Measurements from ENCODE around the gene SLC27A2.

The SLC27A2 gene

GRCh38 chr15:50275091-50275490 lies 93.1 kb downstream of the SLC27A2 start:
- Mint-ChIP-seq H3K27ac (no peak overlapping the region), H3K4me3 (no peak overlapping the region), H3K4me1 (ENCODE audit: low read depth) (peaks cover 2% of the 10 kb centered on the region), H3K27me3 (ENCODE audit: low read depth) (no peaks in the 10 kb centered on the region), H3K9me3 (no peaks in the 10 kb centered on the region), H3K36me3 (ENCODE audit: low read depth) (peaks cover 21% of the 10 kb centered on the region)

- H3K4me1 Mint-ChIP-seq (ENCODE audit: low read depth) = peaks cover 2% of the 10 kb centered on the region
- no peak overlapping the region for H3K27ac Mint-ChIP-seq
- H3K9me3 Mint-ChIP-seq = no peaks in the 10 kb centered on the region
- H3K27me3 Mint-ChIP-seq (ENCODE audit: low read depth) = no peaks in the 10 kb centered on the region
- peaks cover 27% of the 10 kb centered on the region for H3K36me3 Mint-ChIP-seq (ENCODE audit: low read depth)
- H3K4me3 Mint-ChIP-seq = no peak overlapping the region
These were observed 93.9 kb downstream of the SLC27A2 start for GRCh38 chr15:50275908-50276307.

- Mint-ChIP-seq H3K36me3 (ENCODE audit: low read depth) (peaks cover 27% of the 10 kb centered on the region), H3K4me3 (no peak overlapping the region), H3K4me1 (ENCODE audit: low read depth) (peaks cover 2% of the 10 kb centered on the region), H3K9me3 (no peaks in the 10 kb centered on the region), H3K27ac (no peak overlapping the region), H3K27me3 (ENCODE audit: low read depth) (no peaks in the 10 kb centered on the region)
These were observed 95.4 kb downstream of the SLC27A2 start for GRCh38 chr15:50277370-50277769.

GRCh38 chr15:50278496-50278895 lies 96.5 kb downstream of the SLC27A2 start:
- Mint-ChIP-seq H3K9me3 (no peaks in the 10 kb centered on the region), H3K4me1 (ENCODE audit: low read depth) (peaks cover 2% of the 10 kb centered on the region), H3K27ac (no peak overlapping the region), H3K27me3 (ENCODE audit: low read depth) (no peaks in the 10 kb centered on the region), H3K36me3 (ENCODE audit: low read depth) (peaks cover 27% of the 10 kb centered on the region), H3K4me3 (no peak overlapping the region)

DNA sequence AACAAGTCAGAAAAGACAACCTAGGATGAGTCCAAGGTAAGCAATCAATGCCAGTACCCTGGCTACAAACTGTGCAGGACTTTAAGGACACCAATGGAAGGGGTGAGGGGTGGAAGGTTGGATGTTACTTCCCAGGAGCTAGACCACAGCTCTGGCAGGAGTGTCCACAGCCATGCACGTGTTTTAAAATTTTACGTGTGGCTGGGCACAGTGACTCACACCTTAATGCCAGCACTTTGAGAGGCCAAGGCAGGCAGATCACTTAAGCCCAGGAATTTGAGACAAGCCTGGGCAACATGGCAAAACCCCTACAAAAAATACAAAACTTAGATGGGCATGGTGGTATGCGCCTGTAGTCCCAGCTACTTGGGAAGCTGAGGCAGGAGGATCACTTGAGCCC lies 98.3 kb downstream of the SLC27A2 start:
- Mint-ChIP-seq H3K36me3 (ENCODE audit: low read depth) (peaks cover 27% of the 10 kb centered on the region), H3K27me3 (ENCODE audit: low read depth) (no peaks in the 10 kb centered on the region), H3K9me3 (no peaks in the 10 kb centered on the region), H3K4me1 (ENCODE audit: low read depth) (peaks cover 2% of the 10 kb centered on the region), H3K4me3 (no peak overlapping the region), H3K27ac (no peak overlapping the region)

DNA sequence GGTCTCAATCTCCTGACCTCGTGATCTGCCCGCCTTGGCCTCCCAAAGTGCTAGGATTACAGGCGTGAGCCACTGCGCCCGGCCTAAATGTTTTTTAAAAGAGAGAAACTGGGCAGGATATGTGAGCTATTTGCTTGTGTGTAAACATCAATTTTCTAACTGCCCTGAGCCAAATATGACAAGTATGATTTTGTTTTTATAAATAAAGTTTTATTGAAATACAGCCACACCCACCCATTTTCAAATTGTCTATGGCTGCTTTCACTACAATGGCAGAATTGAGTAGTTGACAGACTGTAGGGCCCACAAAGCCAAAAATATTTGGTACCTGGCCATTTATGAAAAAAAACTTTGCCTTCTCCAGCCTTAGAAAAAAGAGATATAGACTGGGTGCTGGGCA lies 99.4 kb downstream of the SLC27A2 start:
- Mint-ChIP-seq H3K27ac (no peak overlapping the region), H3K4me3 (no peak overlapping the region), H3K9me3 (no peaks in the 10 kb centered on the region), H3K27me3 (ENCODE audit: low read depth) (no peaks in the 10 kb centered on the region), H3K36me3 (ENCODE audit: low read depth) (peaks cover 26% of the 10 kb centered on the region), H3K4me1 (ENCODE audit: low read depth) (no peaks in the 10 kb centered on the region)
